Inflammatory macrophage (primary cell): ENCODE results near the gene ANKRD17.
A peak's percentile ranks its signal among the peaks of the same experiment; 100 is the strongest.
"Not testable (repeated sequence)": the region's sequence is repeated elsewhere in the genome, so short reads cannot be mapped to it uniquely, and the experiment has no call there.

Experiments
- DNase-seq, 2 donors: peaks; one replicate each; pipeline ENCODE4 v3.0.0-alpha.2; 2020 to 2022

Gene ANKRD17

DNA sequence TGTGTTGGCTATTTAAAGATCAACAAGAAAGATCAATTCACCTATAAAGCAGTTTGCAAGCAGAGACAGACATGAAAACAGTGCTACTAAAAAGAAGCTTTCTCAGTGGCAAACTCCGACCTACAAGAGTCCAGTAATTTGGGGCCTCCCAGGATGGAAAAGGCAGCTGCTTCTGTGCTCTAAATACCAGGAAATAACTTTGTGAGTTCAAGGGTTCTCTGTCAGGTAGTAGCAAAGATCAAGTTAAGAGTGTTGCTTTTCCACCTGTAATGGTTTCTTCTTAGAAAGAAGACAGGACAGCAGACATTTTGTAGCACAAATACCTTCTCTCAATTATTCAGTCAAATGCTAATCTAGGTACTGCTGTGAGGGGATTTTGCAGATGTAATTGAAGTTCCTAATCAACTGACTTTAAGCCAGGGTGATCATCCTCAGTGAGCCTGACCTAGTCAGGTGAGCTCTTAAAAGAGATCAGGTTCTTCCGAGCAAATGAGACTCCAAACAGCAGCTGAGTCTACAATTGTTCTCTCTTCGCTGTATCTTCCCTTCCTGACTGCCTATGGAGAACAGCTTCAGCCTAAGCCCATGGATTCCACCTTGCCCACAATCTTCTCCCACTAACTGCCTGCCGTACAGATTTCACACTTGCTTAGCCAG is 13.5 kb downstream of the ANKRD17 start:
- no peak for DNase-seq

GRCh38 chr4:73237044-73237443 is 21.6 kb downstream of the ANKRD17 start:
- DNase-seq = no peak

DNA sequence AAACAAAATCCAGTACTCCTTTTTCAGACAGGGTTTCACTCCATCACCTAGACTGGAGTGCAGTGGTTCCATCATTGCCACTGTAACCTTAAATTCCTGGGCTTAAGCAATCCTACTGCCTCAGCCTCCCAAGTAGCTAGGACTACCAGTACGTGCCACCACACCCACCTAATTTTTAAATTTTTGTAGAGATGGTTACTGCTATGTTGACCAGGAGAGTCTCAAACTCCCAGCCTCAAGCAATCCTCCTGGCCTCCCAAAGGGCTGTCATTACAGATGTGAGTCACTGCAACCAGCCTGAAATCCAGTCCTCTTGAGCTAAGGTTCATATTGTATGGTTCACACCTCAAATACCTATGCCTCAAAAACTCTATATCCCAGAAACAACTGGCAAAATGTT is 22.4 kb downstream of the ANKRD17 start:
- no peak for DNase-seq

DNA sequence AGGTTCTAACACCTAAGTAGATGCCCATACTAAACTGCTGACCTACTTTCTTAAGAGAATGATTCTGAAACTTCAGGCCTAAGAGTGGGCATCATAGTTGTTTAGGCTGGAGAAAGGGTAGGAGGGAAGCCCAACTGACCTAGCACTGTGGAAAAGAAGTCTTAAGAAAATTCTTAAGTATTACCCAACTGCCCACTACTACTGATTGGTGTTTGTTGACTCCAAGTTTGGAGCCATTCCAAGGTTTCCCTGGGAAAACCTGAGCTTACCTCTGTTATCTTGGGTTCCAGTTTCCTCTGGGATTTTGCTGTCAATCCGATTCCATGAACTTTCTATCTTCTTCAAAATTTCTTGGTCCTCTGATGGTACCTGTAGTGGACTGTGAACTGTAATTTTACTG is 23.9 kb downstream of the ANKRD17 start:
- DNase-seq = no peak

DNA sequence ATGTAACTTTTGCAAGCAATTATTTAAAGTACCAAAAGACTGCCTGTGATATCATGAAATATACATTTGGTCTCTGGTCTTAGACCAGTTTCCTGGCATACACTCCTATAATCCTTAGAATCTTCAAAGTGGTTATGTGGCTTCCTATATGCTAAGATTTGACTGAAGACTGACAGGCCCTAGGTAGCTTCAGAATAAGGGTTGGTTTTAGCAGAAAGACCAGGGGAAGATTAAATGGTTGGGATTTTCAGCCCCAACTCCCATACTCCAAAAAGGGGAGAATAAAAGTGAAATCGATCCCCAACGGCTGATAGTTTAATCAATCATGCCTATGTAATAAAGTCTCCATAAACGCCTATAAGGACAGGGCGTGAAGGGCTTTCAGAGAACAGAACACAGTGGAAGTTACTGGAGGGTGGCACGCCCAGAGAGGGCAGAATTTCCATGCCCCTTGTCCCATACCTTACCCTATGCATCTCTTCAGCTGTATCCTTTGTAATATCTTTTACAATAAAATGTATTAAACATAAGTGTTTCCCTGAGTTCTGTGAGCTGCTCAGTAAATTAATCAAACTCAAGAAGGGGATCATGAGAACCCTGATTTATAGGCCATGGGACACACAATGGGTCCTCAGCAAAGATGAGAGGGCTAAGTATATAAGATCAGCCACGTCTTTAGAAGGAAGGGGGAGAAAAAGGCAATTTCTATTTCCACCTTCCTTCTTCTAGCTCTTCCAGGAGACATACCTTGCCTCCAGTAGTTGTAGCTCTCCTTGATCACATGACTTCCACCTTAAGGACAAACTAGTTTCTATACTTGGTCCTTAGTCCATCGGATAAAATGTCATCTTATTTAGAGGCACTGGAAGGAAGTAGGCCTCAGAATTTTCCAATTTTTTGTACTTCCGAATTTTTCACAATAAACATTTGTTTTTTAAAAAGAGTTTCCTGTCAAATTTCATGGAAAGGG is 26.8 kb downstream of the ANKRD17 start:
- no peak for DNase-seq

DNA sequence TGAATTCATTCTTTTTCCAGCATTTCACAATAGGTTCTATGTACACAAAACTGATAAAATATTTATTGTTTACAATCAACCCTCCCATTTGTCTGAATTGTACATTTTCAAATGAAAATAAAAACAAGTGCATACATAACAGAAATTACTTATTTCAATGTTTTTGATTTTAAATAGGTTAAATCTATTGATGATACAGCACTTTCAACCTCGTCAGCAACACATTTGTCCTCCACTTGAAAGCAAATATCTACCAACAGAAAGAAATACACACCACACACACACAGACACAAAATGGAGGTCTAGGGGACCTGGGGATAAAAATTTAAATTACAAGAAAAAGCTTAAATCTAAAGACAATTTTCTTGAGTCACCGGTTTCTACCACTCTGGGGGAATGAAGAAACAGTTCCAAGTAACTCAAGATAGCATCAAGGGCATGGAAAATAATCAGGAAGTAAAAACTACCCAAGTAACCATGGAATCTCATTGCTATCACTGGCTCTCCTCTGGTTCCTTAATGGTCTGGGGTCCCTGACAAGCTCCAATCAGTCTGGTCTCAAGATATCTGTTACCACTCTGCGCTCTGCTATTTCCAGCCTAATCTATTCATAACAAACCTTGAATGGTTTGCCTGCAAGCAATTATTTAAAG is 27.6 kb downstream of the ANKRD17 start:
- no peak for DNase-seq

DNA sequence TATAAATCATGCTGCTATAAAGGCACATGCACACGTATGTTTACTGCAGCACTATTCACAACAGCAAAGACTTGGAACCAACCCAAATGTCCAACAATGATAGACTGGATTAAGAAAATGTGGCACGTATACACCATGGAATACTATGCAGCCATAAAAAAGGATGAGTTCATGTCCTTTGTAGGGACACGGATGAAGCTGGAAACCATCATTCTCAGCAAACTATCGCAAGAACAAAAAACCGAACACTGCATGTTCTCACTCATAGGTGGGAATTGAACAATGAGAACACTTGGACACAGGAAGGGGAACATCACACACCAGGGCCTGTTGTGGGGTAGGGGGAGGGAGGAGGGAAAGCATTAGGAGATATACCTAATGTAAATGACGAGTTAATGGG is 29.8 kb downstream of the ANKRD17 start:
- DNase-seq = not testable (repeated sequence)

GRCh38 chr4:73224886-73225285 is 33.7 kb downstream of the ANKRD17 start:
- DNase-seq = no peak

- no peak for DNase-seq
Measured at GRCh38 chr4:73223258-73223650, 35.3 kb downstream of the ANKRD17 start.

DNA sequence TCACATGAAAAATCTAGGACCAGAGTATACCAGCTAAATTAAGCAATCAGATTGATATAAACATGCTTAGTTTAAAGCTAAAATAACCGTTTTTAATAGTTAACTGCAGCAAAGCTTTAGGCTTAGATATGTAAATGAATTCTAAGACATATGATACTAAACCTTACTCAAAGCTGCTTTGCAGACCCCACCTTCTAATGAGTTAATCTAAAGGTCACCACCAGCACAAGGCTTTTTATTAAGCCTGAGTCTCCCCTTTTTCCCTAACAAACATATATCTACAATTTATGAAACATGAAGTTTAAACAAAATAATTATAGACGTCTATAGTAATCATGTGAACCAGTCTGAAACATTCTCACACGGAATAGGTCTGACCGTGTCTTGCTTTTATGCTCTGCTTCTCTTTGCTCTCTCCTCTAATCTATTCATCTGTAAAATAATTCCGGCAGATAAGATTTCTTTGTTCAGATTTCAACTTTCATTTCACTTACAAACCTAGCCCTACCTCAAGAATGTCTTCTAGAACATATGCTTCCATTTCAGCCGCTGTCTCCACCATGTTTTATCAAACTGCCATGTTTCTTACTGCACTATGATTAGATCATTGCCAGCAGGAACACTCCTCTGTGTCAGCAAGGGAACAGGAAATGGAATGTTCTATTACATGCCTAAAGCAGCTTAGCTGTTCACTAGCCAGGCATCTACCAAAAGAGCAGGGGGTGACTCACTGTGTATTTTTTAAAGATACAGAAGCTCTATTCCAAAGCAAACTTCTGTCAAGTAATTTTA is 35.9 kb downstream of the ANKRD17 start:
- DNase-seq = peak; percentile 87 to 90

DNA sequence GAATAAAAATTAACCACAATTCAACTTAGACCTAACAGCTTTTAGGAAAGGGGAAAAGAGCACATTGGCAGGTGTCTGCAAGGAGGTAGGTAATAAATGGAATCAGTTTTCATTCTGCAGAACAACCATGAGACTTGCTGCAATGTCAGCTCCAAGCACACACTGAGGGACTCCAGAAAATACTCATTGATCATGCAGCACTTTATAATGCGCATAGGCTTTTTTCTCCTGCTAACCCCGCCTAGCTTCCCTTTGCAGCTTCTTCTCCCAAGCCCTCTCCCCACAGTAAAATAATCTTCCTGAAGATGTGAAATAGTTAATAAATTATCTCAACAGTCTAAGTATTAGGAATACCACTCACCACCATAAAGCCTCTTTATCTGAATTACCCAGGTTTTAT is 36.9 kb downstream of the ANKRD17 start:
- no peak for DNase-seq

DNA sequence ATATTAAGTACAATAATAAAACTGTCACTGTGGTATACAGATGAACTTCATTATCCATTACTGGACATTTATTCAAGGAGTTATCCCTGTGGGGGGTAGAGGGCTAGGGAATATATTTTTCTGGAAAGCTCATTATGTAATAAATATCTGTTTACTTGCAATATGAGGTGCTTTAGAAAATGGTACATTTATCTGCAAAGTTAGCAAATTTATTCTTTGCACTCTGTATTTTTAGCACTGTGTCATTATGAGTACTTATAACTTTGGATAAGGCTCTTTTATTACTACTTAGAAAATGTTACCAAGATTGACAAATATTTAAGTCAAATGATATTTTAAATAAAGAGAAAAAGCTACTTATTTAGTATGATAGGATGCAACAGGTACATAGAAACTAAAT is 37.8 kb downstream of the ANKRD17 start:
- no peak for DNase-seq

DNA sequence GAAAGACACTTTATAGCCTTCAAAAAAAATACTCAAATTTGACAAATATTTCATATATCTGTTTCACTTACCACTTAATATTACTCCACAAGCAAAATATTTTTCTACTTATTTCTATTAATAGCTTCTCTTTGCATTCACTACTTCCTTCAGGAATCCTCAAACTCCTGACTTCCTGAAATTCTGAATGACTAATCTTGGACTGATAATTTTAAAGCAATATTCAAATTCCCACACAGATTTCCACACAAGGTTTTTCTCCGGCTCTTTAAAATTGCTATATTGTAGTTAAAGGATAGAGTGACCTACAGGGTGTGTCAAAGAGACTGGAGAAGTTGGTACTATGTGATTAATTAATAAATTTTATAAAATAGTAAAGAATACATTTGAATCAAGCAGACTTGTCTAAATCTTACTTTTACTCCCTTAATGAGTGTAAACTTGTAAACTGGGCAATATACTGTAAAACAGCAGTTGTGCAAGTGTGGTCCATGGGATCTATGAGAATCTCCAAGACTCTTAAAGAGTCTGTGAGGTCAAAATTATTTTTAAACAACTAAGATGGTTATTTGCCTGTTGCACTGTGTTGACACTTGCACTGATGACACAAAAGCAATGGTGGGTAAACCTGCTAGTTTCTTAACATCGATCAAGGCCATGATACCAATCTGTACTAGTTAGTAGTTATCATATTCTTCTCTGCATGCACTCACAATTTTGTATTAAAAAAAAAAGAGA is 44.5 kb downstream of the ANKRD17 start:
- DNase-seq = peak; percentile 23 to 33

- no peak for DNase-seq
Measured at GRCh38 chr4:73212982-73213730, 45.4 kb downstream of the ANKRD17 start.

DNA sequence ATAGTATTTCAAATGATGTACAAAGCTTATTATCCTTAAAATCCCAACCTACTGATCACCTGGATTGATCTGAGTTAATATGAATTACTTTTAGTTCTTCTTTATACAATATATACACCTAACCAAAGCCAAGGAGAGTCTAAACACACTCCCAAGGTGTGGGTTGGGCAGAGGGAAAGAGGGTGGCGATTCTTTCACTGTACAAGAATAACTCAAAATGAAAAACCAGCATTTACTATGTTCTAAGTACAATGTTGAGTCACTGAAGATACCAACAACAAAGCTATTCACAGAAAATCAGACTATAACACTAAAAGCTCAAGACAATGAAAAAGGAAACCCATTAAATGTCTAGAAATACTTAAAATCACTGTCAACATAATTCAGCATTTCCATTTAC is 46.6 kb downstream of the ANKRD17 start:
- DNase-seq = no peak

DNA sequence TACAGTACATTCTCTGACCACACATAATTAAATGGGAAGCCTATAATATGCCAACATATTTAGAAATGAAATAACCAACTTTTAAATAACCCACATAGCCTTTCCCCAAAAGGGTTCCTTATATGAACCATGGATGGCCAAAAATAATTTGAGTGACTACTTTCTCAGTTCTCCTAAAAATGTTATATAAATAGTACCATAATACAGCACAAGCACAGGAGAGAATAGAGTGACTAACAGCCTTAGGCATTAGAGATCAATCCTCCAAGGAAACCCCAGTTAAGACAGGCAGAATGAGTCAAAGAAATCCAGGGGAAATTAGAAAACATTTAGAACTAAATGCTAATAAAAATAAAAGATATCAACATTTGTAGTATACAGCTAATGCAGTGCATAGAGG is 50.2 kb downstream of the ANKRD17 start:
- DNase-seq = no peak

DNA sequence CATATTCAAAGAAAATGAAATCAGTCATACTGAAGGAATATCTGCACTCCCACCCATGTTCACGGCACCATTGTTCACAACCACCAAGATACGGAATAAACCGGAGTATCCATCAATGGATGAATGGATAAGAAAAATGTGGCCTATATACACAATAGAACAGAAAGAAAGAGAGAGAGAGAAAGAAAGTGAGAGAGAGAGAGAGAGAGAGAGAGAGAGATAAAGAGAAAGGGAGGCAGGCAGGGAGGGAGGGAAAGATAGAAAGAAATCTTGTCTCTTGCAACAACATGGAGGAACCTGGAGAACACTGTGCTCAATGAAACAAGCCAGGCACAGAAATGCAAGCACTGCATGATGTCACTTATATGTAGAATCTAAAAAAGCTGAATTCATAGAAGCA is 52.4 kb downstream of the ANKRD17 start:
- no peak for DNase-seq

- no peak for DNase-seq
Measured at GRCh38 chr4:73205482-73205881, 53.1 kb downstream of the ANKRD17 start.

DNA sequence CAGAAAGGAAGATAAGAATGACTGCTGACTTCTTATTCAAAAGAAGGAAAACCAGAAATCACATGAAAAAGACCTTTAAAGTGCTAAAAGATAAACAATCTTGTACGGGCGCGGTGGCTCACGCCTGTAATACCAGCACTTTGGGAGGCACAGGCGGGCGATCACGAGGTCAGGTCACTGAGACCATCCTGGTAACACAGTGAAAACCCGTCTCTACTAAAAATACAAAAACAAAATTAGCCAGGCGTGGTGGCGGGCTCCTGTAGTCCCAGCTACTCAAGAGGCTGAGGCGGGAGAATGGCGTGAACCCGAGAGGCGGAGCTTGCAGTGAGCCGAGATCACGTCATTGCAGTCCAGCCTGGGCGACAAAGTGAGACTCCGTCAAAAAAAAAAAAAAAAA is 54.6 kb downstream of the ANKRD17 start:
- DNase-seq = not testable (repeated sequence)

DNA sequence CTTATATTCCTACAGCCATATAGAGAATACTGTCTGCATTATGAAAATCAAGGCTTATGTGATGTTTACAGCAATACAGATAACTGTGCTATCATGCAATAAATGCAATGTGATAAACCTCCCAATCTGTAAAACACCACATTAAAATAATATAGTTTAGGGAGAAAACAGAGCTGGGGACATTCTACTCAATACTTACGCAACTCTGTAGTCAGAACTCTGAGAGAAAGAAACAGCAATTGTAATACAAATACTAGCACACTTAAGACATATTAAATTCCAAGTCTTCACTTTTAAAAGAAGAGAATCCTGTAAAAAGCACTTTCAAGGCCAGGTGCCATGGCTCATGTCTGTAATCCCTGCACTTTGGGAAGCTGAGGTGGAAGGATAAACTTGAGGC is 61.4 kb downstream of the ANKRD17 start:
- DNase-seq = no peak

- DNase-seq = no peak
Measured at GRCh38 chr4:73194064-73194463, 64.5 kb downstream of the ANKRD17 start.
